ENCODE results near the gene TMEM255B. TPM values are rescaled to one million over a fixed set of nuclear protein-coding genes. Genes with fewer than 3 reads are reported as not detected.

TMEM255B gene
- total RNA-seq, 2 experiments from 2014 or later = 0.61 to 0.88 TPM

GRCh38 chr13:113730258-113730691 is 28.8 kb upstream of the TMEM255B start:
- H3K36me3 Mint-ChIP-seq = no peaks in the 10 kb centered on the region
- H3K27ac Mint-ChIP-seq = no peak overlapping the region
- H3K4me3 Mint-ChIP-seq = no peak overlapping the region
- peaks cover 4% of the 10 kb centered on the region for H3K9me3 Mint-ChIP-seq
- H3K4me1 Mint-ChIP-seq (ENCODE audit: low read depth) = peaks cover 3% of the 10 kb centered on the region
- ChIA-PET POLR2A (no interaction called here), CTCF (no interaction called here)
- peaks cover 16% of the 10 kb centered on the region for H3K27me3 Mint-ChIP-seq
- no peak for DNase-seq
- intact Hi-C loops (cut with micrococcal nuclease) = no loop called here

GRCh38 chr13:113730831-113731191 is 28.2 kb upstream of the TMEM255B start:
- POLR2A ChIA-PET = no interaction called here

GRCh38 chr13:113731192-113732175 is 27.5 kb upstream of the TMEM255B start:
- H3K27ac Mint-ChIP-seq = no peak overlapping the region
- peaks cover 3% of the 10 kb centered on the region for H3K4me1 Mint-ChIP-seq (ENCODE audit: low read depth)
- H3K36me3 Mint-ChIP-seq = no peaks in the 10 kb centered on the region
- DNase-seq = no peak
- H3K4me3 Mint-ChIP-seq = no peak overlapping the region
- H3K27me3 Mint-ChIP-seq = peaks cover 16% of the 10 kb centered on the region
- ChIA-PET CTCF (no interaction called here), POLR2A (no interaction called here)
- peaks cover 4% of the 10 kb centered on the region for H3K9me3 Mint-ChIP-seq
- intact Hi-C loops (cut with micrococcal nuclease) = no loop called here

More at GRCh38 chr13:113730831-113731191, 28.2 kb upstream of the TMEM255B start:
- Mint-ChIP-seq H3K27ac (no peak overlapping the region), H3K9me3 (peaks cover 4% of the 10 kb centered on the region), H3K27me3 (peaks cover 16% of the 10 kb centered on the region), H3K4me3 (no peak overlapping the region), H3K36me3 (no peaks in the 10 kb centered on the region), H3K4me1 (ENCODE audit: low read depth) (peaks cover 3% of the 10 kb centered on the region)
- no peak for DNase-seq
- CTCF ChIA-PET = no interaction called here
- intact Hi-C loops (cut with micrococcal nuclease) = no loop called here

GRCh38 chr13:113732176-113732960 is 26.7 kb upstream of the TMEM255B start:
- H3K4me3 Mint-ChIP-seq = no peak overlapping the region
- peaks cover 16% of the 10 kb centered on the region for H3K27me3 Mint-ChIP-seq
- no peak for DNase-seq
- peaks cover 4% of the 10 kb centered on the region for H3K9me3 Mint-ChIP-seq
- ChIA-PET POLR2A (no interaction called here), CTCF (no interaction called here)
- no peak overlapping the region for H3K27ac Mint-ChIP-seq
- intact Hi-C loops (cut with micrococcal nuclease) = no loop called here
- H3K4me1 Mint-ChIP-seq (ENCODE audit: low read depth) = no peaks in the 10 kb centered on the region
- no peaks in the 10 kb centered on the region for H3K36me3 Mint-ChIP-seq

GRCh38 chr13:113732961-113733950 is 25.8 kb upstream of the TMEM255B start:
- POLR2A ChIA-PET = no interaction called here
- Mint-ChIP-seq H3K36me3 (no peaks in the 10 kb centered on the region), H3K4me1 (ENCODE audit: low read depth) (no peaks in the 10 kb centered on the region), H3K27ac (no peak overlapping the region), H3K27me3 (peaks cover 16% of the 10 kb centered on the region), H3K4me3 (no peak overlapping the region), H3K9me3 (peaks cover 4% of the 10 kb centered on the region)
- CTCF ChIA-PET = no interaction called here
- intact Hi-C loops (cut with micrococcal nuclease) = no loop called here
- no peak for DNase-seq

- ChIA-PET POLR2A (no interaction called here), CTCF (no interaction called here)
- peaks cover 4% of the 10 kb centered on the region for H3K9me3 Mint-ChIP-seq
- no peaks in the 10 kb centered on the region for H3K36me3 Mint-ChIP-seq
- no peak overlapping the region for H3K27ac Mint-ChIP-seq
- no peak overlapping the region for H3K4me3 Mint-ChIP-seq
- no peak for DNase-seq
- no peaks in the 10 kb centered on the region for H3K4me1 Mint-ChIP-seq (ENCODE audit: low read depth)
- H3K27me3 Mint-ChIP-seq = peaks cover 7% of the 10 kb centered on the region
- intact Hi-C loops (cut with micrococcal nuclease) = no loop called here
These were observed 24.8 kb upstream of the TMEM255B start for GRCh38 chr13:113734099-113734825.

GRCh38 chr13:113734826-113735125 is 24.2 kb upstream of the TMEM255B start:
- ChIA-PET POLR2A (no interaction called here), CTCF (no interaction called here)
- peaks cover 3% of the 10 kb centered on the region for H3K27me3 Mint-ChIP-seq
- H3K4me3 Mint-ChIP-seq = no peak overlapping the region
- no peak overlapping the region for H3K27ac Mint-ChIP-seq
- H3K36me3 Mint-ChIP-seq = no peaks in the 10 kb centered on the region
- peaks cover 4% of the 10 kb centered on the region for H3K9me3 Mint-ChIP-seq
- no peaks in the 10 kb centered on the region for H3K4me1 Mint-ChIP-seq (ENCODE audit: low read depth)
- no peak for DNase-seq
- intact Hi-C loops (cut with micrococcal nuclease) = no loop called here

GRCh38 chr13:113735194-113735593 is 23.8 kb upstream of the TMEM255B start:
- Mint-ChIP-seq H3K9me3 (peaks cover 4% of the 10 kb centered on the region), H3K27me3 (peaks cover 3% of the 10 kb centered on the region), H3K4me1 (ENCODE audit: low read depth) (no peaks in the 10 kb centered on the region), H3K4me3 (no peak overlapping the region), H3K36me3 (no peaks in the 10 kb centered on the region), H3K27ac (no peak overlapping the region)
- intact Hi-C loops (cut with micrococcal nuclease) = no loop called here
- CTCF ChIA-PET = no interaction called here
- no peak for DNase-seq
- POLR2A ChIA-PET = no interaction called here

GRCh38 chr13:113735750-113736149 is 23.3 kb upstream of the TMEM255B start:
- CTCF ChIA-PET = no interaction called here
- no peak for DNase-seq
- no peaks in the 10 kb centered on the region for H3K36me3 Mint-ChIP-seq
- H3K27ac Mint-ChIP-seq = no peak overlapping the region
- intact Hi-C loops (cut with micrococcal nuclease) = no loop called here
- H3K4me3 Mint-ChIP-seq = no peak overlapping the region
- peaks cover 4% of the 10 kb centered on the region for H3K9me3 Mint-ChIP-seq
- peaks cover 4% of the 10 kb centered on the region for H3K4me1 Mint-ChIP-seq (ENCODE audit: low read depth)
- POLR2A ChIA-PET = no interaction called here
- peaks cover 4% of the 10 kb centered on the region for H3K27me3 Mint-ChIP-seq

GRCh38 chr13:113736258-113736731 is 22.7 kb upstream of the TMEM255B start:
- POLR2A ChIA-PET = no interaction called here
- H3K9me3 Mint-ChIP-seq = peaks cover 4% of the 10 kb centered on the region
- peaks cover 9% of the 10 kb centered on the region for H3K4me1 Mint-ChIP-seq (ENCODE audit: low read depth)
- DNase-seq = no peak
- CTCF ChIA-PET = no interaction called here
- H3K4me3 Mint-ChIP-seq = no peak overlapping the region
- peaks cover 9% of the 10 kb centered on the region for H3K27me3 Mint-ChIP-seq
- no peaks in the 10 kb centered on the region for H3K36me3 Mint-ChIP-seq
- intact Hi-C loops (cut with micrococcal nuclease) = no loop called here
- no peak overlapping the region for H3K27ac Mint-ChIP-seq

- CTCF ChIA-PET = no interaction called here
- H3K36me3 Mint-ChIP-seq = no peaks in the 10 kb centered on the region
- POLR2A ChIA-PET = no interaction called here
- H3K9me3 Mint-ChIP-seq = peaks cover 4% of the 10 kb centered on the region
- no peak overlapping the region for H3K27ac Mint-ChIP-seq
- no peak for DNase-seq
- H3K4me3 Mint-ChIP-seq = no peak overlapping the region
- peaks cover 24% of the 10 kb centered on the region for H3K4me1 Mint-ChIP-seq (ENCODE audit: low read depth)
- H3K27me3 Mint-ChIP-seq = peaks cover 10% of the 10 kb centered on the region
- intact Hi-C loops (cut with micrococcal nuclease) = no loop called here
These were observed 21.2 kb upstream of the TMEM255B start for GRCh38 chr13:113737803-113738202.
